Trophoblast cell (in vitro differentiated cells and primary cell): ENCODE data around the gene NFE2L2.
A peak's percentile ranks its signal among the peaks of the same experiment; 100 is the strongest.

Experiments used
- DNase-seq, 2 donors: peaks; one replicate each; pipeline ENCODE4 v3.0.0-alpha.2; 2016
- H2AFZ ChIP-seq: 2 replicates; pipeline ENCODE4 v1.6.1; 2013; ENCODE audit warnings: low read length, moderate library complexity, mild to moderate bottlenecking; ENCODE audit not compliant: insufficient read depth, poor library complexity
- H2AK5ac ChIP-seq: 2 replicates; pipeline ENCODE4 v1.6.1; 2013; ENCODE audit warnings: mild to moderate bottlenecking, low read length
- H2BK120ac ChIP-seq: 2 replicates; pipeline ENCODE4 v1.6.1; 2013; ENCODE audit warnings: low read length, mild to moderate bottlenecking, moderate library complexity; ENCODE audit not compliant: insufficient read depth, poor library complexity
- H2BK12ac ChIP-seq: 2 replicates; pipeline ENCODE4 v1.6.1; 2013; ENCODE audit warnings: mild to moderate bottlenecking, low read length, moderate library complexity
- H2BK5ac ChIP-seq: 2 replicates; pipeline ENCODE4 v1.6.1; 2013; ENCODE audit warnings: low read length, low read depth, moderate library complexity, mild to moderate bottlenecking; ENCODE audit not compliant: poor library complexity
- H3K14ac ChIP-seq: 2 replicates; pipeline ENCODE4 v1.6.1; 2013; ENCODE audit warnings: mild to moderate bottlenecking, low read length
- H3K18ac ChIP-seq: 2 replicates; pipeline ENCODE4 v1.6.1; 2013; ENCODE audit warnings: mild to moderate bottlenecking, low read length
- H3K23ac ChIP-seq: 2 replicates; pipeline ENCODE4 v1.6.1; 2013; ENCODE audit warnings: low read length
- H3K27ac ChIP-seq: 2 replicates; pipeline ENCODE4 v1.5.1; 2013; ENCODE audit warnings: low read depth, mild to moderate bottlenecking, inconsistent platforms, low read length, moderate library complexity
- H3K27me3 ChIP-seq: 2 replicates; pipeline ENCODE4 v1.6.1; 2013; ENCODE audit warnings: inconsistent platforms, mild to moderate bottlenecking, low read length, moderate library complexity; ENCODE audit not compliant: insufficient read depth
- H3K36me3 ChIP-seq, 2 experiments: 1 replicate in 1 of 2; 2 replicates in 1 of 2; pipeline ENCODE4 v1.6.1; 2013; ENCODE audit warnings: low read length in 2 of 2, mild to moderate bottlenecking in 2 of 2, moderate library complexity in 1 of 2; ENCODE audit not compliant: insufficient read depth in 2 of 2, control insufficient read depth in 1 of 2
- H3K4ac ChIP-seq: 2 replicates; pipeline ENCODE4 v1.6.1; 2013; ENCODE audit warnings: low read depth, mild to moderate bottlenecking, low read length, moderate library complexity
- H3K4me1 ChIP-seq, 2 experiments: 1 replicate in 1 of 2; 2 replicates in 1 of 2; pipeline ENCODE4 v1.6.1; 2013; ENCODE audit warnings: low read length in 2 of 2, mild to moderate bottlenecking in 2 of 2, moderate library complexity in 1 of 2; ENCODE audit not compliant: insufficient read depth in 2 of 2, control insufficient read depth in 1 of 2
- H3K4me2 ChIP-seq: 2 replicates; pipeline ENCODE4 v1.6.1; 2013; ENCODE audit warnings: inconsistent platforms, mild to moderate bottlenecking, low read length, moderate library complexity
- H3K4me3 ChIP-seq: 2 replicates; pipeline ENCODE4 v1.5.1; 2013; ENCODE audit warnings: mild to moderate bottlenecking, low read depth, low read length, inconsistent platforms
- H3K79me1 ChIP-seq: one replicate; pipeline ENCODE4 v1.6.1; 2013; ENCODE audit warnings: low read length
- H3K79me2 ChIP-seq: 2 replicates; pipeline ENCODE4 v1.6.1; 2013; ENCODE audit warnings: low read length, mild to moderate bottlenecking; ENCODE audit not compliant: control insufficient read depth, insufficient read depth, poor library complexity
- H3K9ac ChIP-seq: 2 replicates; pipeline ENCODE4 v1.6.1; 2013; ENCODE audit warnings: mild to moderate bottlenecking, low read length
- H3K9me3 ChIP-seq: 2 replicates; pipeline ENCODE4 v1.6.1; 2013; ENCODE audit warnings: low read depth, mild to moderate bottlenecking, control low read depth, inconsistent platforms, low read length; ENCODE audit not compliant: insufficient read depth
- H4K12ac ChIP-seq: 2 replicates; pipeline ENCODE4 v1.6.1; 2013; ENCODE audit warnings: low read depth, mild to moderate bottlenecking, low read length, moderate library complexity
- H4K8ac ChIP-seq: 2 replicates; pipeline ENCODE4 v1.6.1; 2013; ENCODE audit warnings: low read depth, mild to moderate bottlenecking, low read length, moderate library complexity
- H4K91ac ChIP-seq: one replicate; pipeline ENCODE4 v1.6.1; 2013; ENCODE audit warnings: low read depth, mild to moderate bottlenecking, low read length, moderate library complexity
- WGBS: extraction: QIAGEN DNeasy Blood & Tissue Kit; methylation state at CpG from one replicate; pipeline ENCODE4 v1.1.7; 2013; ENCODE audit warnings: missing lambda C conversion rate; ENCODE audit not compliant: insufficient read length, insufficient coverage; ENCODE audit errors: extremely low coverage; 5-methylcytosine and 5-hydroxymethylcytosine counted together

Gene NFE2L2

DNA sequence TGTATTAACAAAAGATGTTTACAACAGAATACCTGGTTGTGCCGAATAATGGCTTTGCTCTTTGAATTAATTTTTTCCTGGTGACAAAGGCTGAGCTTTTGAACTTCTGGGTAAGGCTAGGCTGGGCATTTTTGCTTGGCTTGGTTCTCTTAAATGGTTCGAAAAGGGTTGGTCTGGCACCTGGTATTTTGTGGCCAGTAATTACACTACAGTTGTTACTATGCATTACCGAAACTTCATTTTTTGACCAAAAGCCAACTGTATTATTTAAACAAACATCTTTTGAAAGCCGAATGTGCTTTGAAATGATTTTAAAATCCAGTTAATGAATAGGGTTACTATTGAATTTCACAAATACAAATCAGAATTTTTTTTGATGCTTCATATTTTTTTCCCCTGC lies 19.4 kb upstream of the NFE2L2 start:
- Histone ChIP-seq H4K91ac (no peak overlapping the region), H2BK12ac (no peak overlapping the region), H3K79me2 (no peaks in the 10 kb centered on the region), H2AFZ (no peak overlapping the region), H3K4ac (no peak overlapping the region), H3K9me3 (no peaks in the 10 kb centered on the region), H3K9ac (no peak overlapping the region), H3K18ac (no peak overlapping the region), H4K12ac (no peak overlapping the region), H3K79me1 (no peaks in the 10 kb centered on the region), H3K14ac (no peak overlapping the region), H3K23ac (no peak overlapping the region), H2BK5ac (no peak overlapping the region), H3K4me1 (peaks cover 0 to 1% of the 10 kb centered on the region in 2 experiments), H2AK5ac (no peak overlapping the region), H2BK120ac (no peak overlapping the region), H3K4me3 (no peak overlapping the region), H4K8ac (no peak overlapping the region), H3K36me3 (no peaks in the 10 kb centered on the region), H3K27me3 (no peaks in the 10 kb centered on the region), H3K4me2 (no peak overlapping the region), H3K27ac (no peak overlapping the region)
- no peak for DNase-seq
- no CpG with 5 or more reads among the region's 4 CpGs for WGBS

DNA sequence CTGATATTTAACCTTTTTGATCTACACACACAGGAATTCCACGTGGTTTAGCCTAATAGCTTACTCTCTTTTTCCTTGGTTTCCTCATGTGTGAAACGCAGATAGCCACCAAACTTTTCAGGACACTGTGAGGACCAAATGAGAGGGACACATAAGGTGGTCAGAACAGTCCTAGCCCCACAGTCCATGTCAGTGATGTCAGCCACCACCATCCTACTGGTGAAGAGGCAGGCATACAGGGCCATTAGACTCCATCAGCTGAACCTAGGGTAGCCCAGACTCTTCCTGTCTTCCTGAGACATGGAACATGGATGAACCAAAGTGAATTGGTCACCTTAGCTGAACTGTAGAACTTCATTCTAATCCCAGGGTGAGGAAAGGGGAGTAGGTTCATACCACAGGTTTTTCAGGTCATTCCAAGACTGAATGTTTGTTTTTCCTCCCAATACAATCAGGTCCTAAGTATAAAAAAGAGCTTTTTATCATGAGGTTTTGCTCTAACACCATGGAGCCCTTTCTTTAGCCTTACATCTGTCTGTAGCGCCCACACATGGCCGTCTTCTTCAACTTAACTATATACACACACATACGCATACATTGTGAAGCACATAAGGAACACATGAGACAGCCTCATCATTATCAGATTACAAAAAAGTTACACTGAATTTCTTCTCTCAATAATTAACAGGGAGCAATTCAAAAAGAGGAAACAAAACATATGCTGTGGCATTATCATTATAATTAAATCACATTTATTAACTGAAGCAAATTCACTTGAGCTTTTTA lies 18.5 kb upstream of the NFE2L2 start:
- Histone ChIP-seq H3K27ac (no peak overlapping the region), H3K9me3 (no peaks in the 10 kb centered on the region), H2BK120ac (no peak overlapping the region), H3K4me3 (no peak overlapping the region), H3K79me2 (no peaks in the 10 kb centered on the region), H2BK12ac (no peak overlapping the region), H2AK5ac (no peak overlapping the region), H3K14ac (no peak overlapping the region), H3K23ac (no peak overlapping the region), H2BK5ac (no peak overlapping the region), H3K9ac (no peak overlapping the region), H3K27me3 (no peaks in the 10 kb centered on the region), H3K4ac (no peak overlapping the region), H4K12ac (no peak overlapping the region), H4K8ac (no peak overlapping the region), H3K79me1 (no peaks in the 10 kb centered on the region), H3K18ac (no peak overlapping the region), H2AFZ (no peak overlapping the region), H3K4me1 (no peaks in the 10 kb centered on the region), H3K4me2 (no peak overlapping the region), H4K91ac (no peak overlapping the region), H3K36me3 (no peaks in the 10 kb centered on the region)
- no peak for DNase-seq
- no CpG with 5 or more reads among the region's 5 CpGs for WGBS

DNA sequence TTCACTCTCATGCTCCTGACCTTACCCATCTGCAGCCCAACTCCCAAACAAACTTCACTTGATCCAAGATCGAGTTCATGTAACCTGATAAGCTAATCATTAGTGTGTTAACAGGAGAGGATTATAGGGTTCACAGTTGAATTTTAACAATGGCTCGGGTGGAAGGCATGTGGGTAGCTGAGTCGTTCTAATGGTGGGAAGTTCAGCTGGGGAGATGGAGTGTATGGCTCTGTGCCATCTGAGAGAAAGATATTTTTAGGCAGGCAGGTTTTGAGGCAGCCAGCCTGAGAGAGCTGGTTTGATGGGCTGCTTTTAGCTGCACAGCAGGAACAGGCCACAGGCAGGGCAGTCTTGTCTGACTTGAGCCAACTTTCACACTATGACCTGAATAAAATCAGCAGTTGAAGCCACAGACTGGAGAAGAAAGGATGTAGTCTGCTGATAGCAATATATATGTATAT lies 17.7 kb upstream of the NFE2L2 start:
- Histone ChIP-seq H4K12ac (no peak overlapping the region), H2AK5ac (no peak overlapping the region), H3K79me2 (no peaks in the 10 kb centered on the region), H3K79me1 (no peaks in the 10 kb centered on the region), H2BK5ac (no peak overlapping the region), H3K4me1 (no peaks in the 10 kb centered on the region), H2AFZ (no peak overlapping the region), H3K36me3 (no peaks in the 10 kb centered on the region), H3K4me3 (no peak overlapping the region), H3K27me3 (no peaks in the 10 kb centered on the region), H3K27ac (no peak overlapping the region), H3K9ac (no peak overlapping the region), H4K8ac (no peak overlapping the region), H3K9me3 (no peaks in the 10 kb centered on the region), H2BK120ac (no peak overlapping the region), H4K91ac (no peak overlapping the region), H3K4ac (no peak overlapping the region), H3K14ac (no peak overlapping the region), H3K4me2 (no peak overlapping the region), H2BK12ac (no peak overlapping the region), H3K18ac (no peak overlapping the region), H3K23ac (no peak overlapping the region)
- WGBS, result no CpG with 5 or more reads among the region's 3 CpGs
- no peak for DNase-seq

DNA sequence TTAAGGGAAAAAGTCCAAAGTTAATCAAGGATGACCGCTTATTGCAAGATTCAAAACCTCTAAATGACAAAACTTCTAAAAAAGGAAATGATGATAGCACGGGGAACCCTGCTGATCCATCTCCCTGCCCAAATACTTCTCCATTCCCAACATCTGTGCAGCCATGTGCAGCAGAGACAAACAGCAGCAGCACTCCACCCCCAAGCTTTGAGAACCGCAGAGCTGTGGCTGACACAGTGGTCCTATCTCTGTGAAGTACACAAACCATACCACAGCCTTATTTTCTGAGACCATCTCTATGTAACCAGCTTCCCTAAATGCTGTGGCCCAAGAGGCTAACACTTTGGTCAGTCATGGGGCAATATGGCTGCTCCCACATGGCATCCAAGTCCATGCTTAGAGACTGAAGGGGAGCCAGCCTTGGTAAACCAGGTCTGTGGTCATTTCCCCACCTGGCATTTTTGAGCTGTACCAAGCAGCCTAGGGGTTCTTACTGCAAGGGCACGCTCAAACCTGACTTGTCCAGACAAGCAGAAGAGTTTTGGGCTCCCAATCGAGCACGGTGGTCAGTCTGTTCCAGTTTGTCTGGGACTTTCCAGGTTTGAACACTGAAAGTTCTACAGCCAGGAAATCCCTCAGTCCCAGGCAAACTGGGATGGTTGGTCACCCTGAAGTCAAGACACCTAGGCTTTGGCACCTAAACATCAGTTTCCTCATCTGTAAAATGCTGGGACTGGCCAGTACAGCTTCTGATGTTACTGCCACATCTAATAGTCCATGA lies 17.1 kb upstream of the NFE2L2 start:
- DNase-seq, result peak; percentile 14 to 39
- H3K18ac ChIP-seq, result no peak overlapping the region
- no peak overlapping the region for H3K4ac ChIP-seq
- H3K4me1 ChIP-seq, result no peaks in the 10 kb centered on the region
- no peaks in the 10 kb centered on the region for H3K36me3 ChIP-seq
- no peak overlapping the region for H2AK5ac ChIP-seq
- no peak overlapping the region for H3K4me3 ChIP-seq
- H3K14ac ChIP-seq, result no peak overlapping the region
- H4K12ac ChIP-seq, result no peak overlapping the region
- no peak overlapping the region for H3K9ac ChIP-seq
- no CpG with 5 or more reads among the region's 6 CpGs for WGBS
- H2AFZ ChIP-seq, result no peak overlapping the region
- H2BK120ac ChIP-seq, result no peak overlapping the region
- H3K27ac ChIP-seq, result no peak overlapping the region
- no peak overlapping the region for H3K4me2 ChIP-seq
- no peaks in the 10 kb centered on the region for H3K9me3 ChIP-seq
- H3K79me1 ChIP-seq, result no peaks in the 10 kb centered on the region
- H2BK5ac ChIP-seq, result no peak overlapping the region
- H4K91ac ChIP-seq, result no peak overlapping the region
- no peak overlapping the region for H4K8ac ChIP-seq
- H3K27me3 ChIP-seq, result no peaks in the 10 kb centered on the region
- H3K79me2 ChIP-seq, result no peaks in the 10 kb centered on the region
- no peak overlapping the region for H3K23ac ChIP-seq
- no peak overlapping the region for H2BK12ac ChIP-seq
